H1 (cell line): ENCODE results near the gene DNAJB8. TPM values are rescaled to one million over a fixed set of nuclear protein-coding genes. Genes with fewer than 3 reads are reported as not detected.

Source experiments
- CTCF ChIA-PET: fragments of 300-600 bp; sonication (Branson Sonifier 250); formaldehyde crosslinking; loops from one replicate; lab custom pipeline; 2021; ENCODE audit not compliant: partially characterized antibody; lab: Charles Lee
- POLR2A ChIA-PET: fragments of 300-600 bp; sonication (Branson Sonifier 250); formaldehyde crosslinking; loops from one replicate; lab custom pipeline; 2021; ENCODE audit warnings: inconsistent platforms; ENCODE audit not compliant: partially characterized antibody; lab: Charles Lee
- DNase-seq, 2 experiments: peaks; one replicate each; pipeline versions ENCODE4 v3.0.0 to v3.0.0-alpha.2; 2010 to 2022; ENCODE audit warnings: low spot score in 2 of 2, low read depth in 1 of 2, mixed read lengths in 1 of 2
- FAIRE-seq: peaks from 2 replicates; lab custom pipeline; 2011; peaks lifted over from hg19 to GRCh38; lab: Jason Lieb, UNC
- H2AFZ ChIP-seq: 2 replicates; pipeline ENCODE4 v1.8.1; 2012; ENCODE audit warnings: low read length, inconsistent platforms
- H2AK5ac ChIP-seq: 2 replicates; pipeline ENCODE4 v1.6.1; 2013; ENCODE audit warnings: low read depth, low read length
- H2BK120ac ChIP-seq: replicated peaks from 2 replicates; pipeline ENCODE3; 2013; ENCODE audit warnings: low read depth, low read length, inconsistent platforms
- H2BK12ac ChIP-seq: 2 replicates; pipeline ENCODE4 v1.6.1; 2013; ENCODE audit warnings: low read depth, low read length
- H2BK15ac ChIP-seq: 2 replicates; pipeline ENCODE4 v1.6.1; 2013; ENCODE audit warnings: low read length
- H2BK20ac ChIP-seq: 2 replicates; pipeline ENCODE4 v1.6.1; 2013; ENCODE audit warnings: low read length
- H2BK5ac ChIP-seq: 2 replicates; pipeline ENCODE4 v1.6.1; 2013; ENCODE audit warnings: low read depth, low read length
- H3K14ac ChIP-seq: 2 replicates; pipeline ENCODE4 v1.6.1; 2013; ENCODE audit warnings: inconsistent platforms; ENCODE audit not compliant: insufficient read length
- H3K18ac ChIP-seq: 2 replicates; pipeline ENCODE4 v1.6.1; 2013; ENCODE audit warnings: low read length; ENCODE audit errors: extremely low read depth
- H3K23ac ChIP-seq: 2 replicates; pipeline ENCODE4 v1.6.1; 2013; ENCODE audit warnings: inconsistent platforms; ENCODE audit not compliant: insufficient read length
- H3K23me2 ChIP-seq: 2 replicates; pipeline ENCODE4 v1.6.1; 2013; ENCODE audit warnings: low read depth, low read length
- H3K27ac ChIP-seq: 2 replicates; pipeline ENCODE4 v1.6.1; 2011; ENCODE audit warnings: low read depth, low read length, inconsistent platforms
- H3K27me3 ChIP-seq, 4 experiments: replicated peaks in 1 of 4; 1 replicate in 1 of 4; 2 replicates in 3 of 4; pipeline versions ENCODE4 v1.6.1 to v1.8.1; 2011 to 2013; ENCODE audit warnings: low read length in 3 of 4, mild to moderate bottlenecking in 3 of 4, inconsistent platforms in 2 of 4, mixed read lengths in 2 of 4, moderate library complexity in 1 of 4; ENCODE audit not compliant: control insufficient read depth in 3 of 4, insufficient read depth in 3 of 4; ENCODE audit errors: extremely low read depth in 1 of 4
- H3K36me3 ChIP-seq, 4 experiments: 2 replicates each; pipeline versions ENCODE4 v1.6.1 to v1.8.1; 2011 to 2013; ENCODE audit warnings: mild to moderate bottlenecking in 4 of 4, low read length in 3 of 4, moderate library complexity in 2 of 4, control low read depth in 1 of 4, inconsistent platforms in 1 of 4; ENCODE audit not compliant: insufficient read depth in 4 of 4, control insufficient read depth in 2 of 4
- H3K4ac ChIP-seq: replicated peaks from 2 replicates; pipeline ENCODE3; 2013; ENCODE audit warnings: low read length, low read depth, mixed read lengths, inconsistent platforms; ENCODE audit not compliant: insufficient read length
- H3K4me1 ChIP-seq, 4 experiments: replicated peaks in 1 of 4; 1 replicate in 1 of 4; 2 replicates in 3 of 4; pipeline versions ENCODE4 v1.6.1 to v1.8.1; 2011 to 2013; ENCODE audit warnings: low read length in 3 of 4, inconsistent platforms in 2 of 4, mixed read lengths in 1 of 4; ENCODE audit not compliant: insufficient read depth in 4 of 4, control insufficient read depth in 3 of 4
- H3K4me2 ChIP-seq, 2 experiments: 2 replicates each; pipeline versions ENCODE4 v1.6.1 to v1.8.1; 2011 to 2013; ENCODE audit warnings: low read depth in 2 of 2, low read length in 2 of 2, control low read depth in 1 of 2, inconsistent platforms in 1 of 2, mild to moderate bottlenecking in 1 of 2; ENCODE audit not compliant: insufficient read depth in 1 of 2
- H3K4me3 ChIP-seq, 4 experiments: fragments of 200-600, 300-600 bp in 1 of 4; sonication (generic), shearing (Covaris generic), sonication (Bioruptor Twin) in 1 of 4; 2 replicates each; pipeline versions ENCODE4 v1.5.1 to v1.8.1; 2011 to 2016; ENCODE audit warnings: low read length in 4 of 4, low read depth in 3 of 4, control low read depth in 2 of 4, inconsistent platforms in 2 of 4, mild to moderate bottlenecking in 2 of 4, mixed read lengths in 1 of 4, moderate library complexity in 1 of 4; ENCODE audit not compliant: insufficient read depth in 2 of 4; ENCODE audit errors: extremely low read depth in 1 of 4
- H3K56ac ChIP-seq: replicated peaks from 2 replicates; pipeline ENCODE3; 2013; ENCODE audit warnings: low read depth, mild to moderate bottlenecking, mixed read lengths, low read length, inconsistent platforms; ENCODE audit not compliant: insufficient read length
- H3K79me1 ChIP-seq: 2 replicates; pipeline ENCODE4 v1.6.1; 2013; ENCODE audit warnings: low read depth, low read length, control low read depth
- H3K79me2 ChIP-seq, 2 experiments: 2 replicates each; pipeline versions ENCODE4 v1.6.1 to v1.8.1; 2012 to 2013; ENCODE audit warnings: low read length in 2 of 2, mild to moderate bottlenecking in 2 of 2, inconsistent platforms in 1 of 2; ENCODE audit not compliant: insufficient read depth in 2 of 2, control insufficient read depth in 1 of 2
- H3K9ac ChIP-seq, 4 experiments: replicated peaks in 1 of 4; 1 replicate in 1 of 4; 2 replicates in 3 of 4; pipeline versions ENCODE4 v1.6.1 to v1.8.1; 2011 to 2013; ENCODE audit warnings: low read depth in 3 of 4, low read length in 3 of 4, control low read depth in 2 of 4, mild to moderate bottlenecking in 2 of 4, moderate library complexity in 2 of 4, inconsistent platforms in 1 of 4; ENCODE audit errors: extremely low read depth in 1 of 4
- H3K9me3 ChIP-seq, 2 experiments: 2 replicates each; pipeline versions ENCODE4 v1.6.1 to v1.8.1; 2012 to 2013; ENCODE audit warnings: mild to moderate bottlenecking in 2 of 2, moderate library complexity in 2 of 2, control low read depth in 1 of 2, inconsistent platforms in 1 of 2, low read depth in 1 of 2, low read length in 1 of 2, mixed read lengths in 1 of 2; ENCODE audit not compliant: insufficient read depth in 2 of 2
- H4K20me1 ChIP-seq, 2 experiments: replicated peaks in 1 of 2; 2 replicates each; pipeline versions ENCODE3 to v1.8.1; 2011 to 2013; ENCODE audit warnings: inconsistent platforms in 2 of 2, low read length in 2 of 2, mild to moderate bottlenecking in 1 of 2; ENCODE audit not compliant: insufficient read depth in 2 of 2, control insufficient read depth in 1 of 2
- H4K5ac ChIP-seq: 2 replicates; pipeline ENCODE4 v1.6.1; 2013; ENCODE audit warnings: low read length, low read depth, mixed read lengths, inconsistent platforms; ENCODE audit not compliant: insufficient read length
- H4K8ac ChIP-seq: 2 replicates; pipeline ENCODE4 v1.8.0; 2013; ENCODE audit warnings: mild to moderate bottlenecking, moderate library complexity, low read length, inconsistent platforms; ENCODE audit not compliant: insufficient read depth; ENCODE audit errors: extremely low read depth
- H4K91ac ChIP-seq: replicated peaks from 2 replicates; pipeline ENCODE3; 2013; ENCODE audit warnings: low read length, mixed read lengths, inconsistent platforms; ENCODE audit not compliant: insufficient read length
- FOSL1 ChIP-seq: IDR thresholded peaks from 2 replicates; pipeline ENCODE4 v1.6.1; 2011; ENCODE audit warnings: mild to moderate bottlenecking, low read depth, low read length, moderate library complexity; ENCODE audit not compliant: insufficient read depth
- SUZ12 ChIP-seq: fragments of 200-600 bp; sonication (generic); IDR thresholded peaks from 2 replicates; pipeline ENCODE4 v1.6.1; 2012; ENCODE audit warnings: mild to moderate bottlenecking, inconsistent platforms, low read length, moderate library complexity, mixed read lengths
- WGBS, 2 experiments: shearing (Covaris generic) in 1 of 2; methylation state at CpG; one replicate each; pipeline versions ENCODE4 v1.1.6 to v1.1.7; 2013 to 2015; ENCODE audit warnings: low lambda C conversion rate in 2 of 2, mixed read lengths in 2 of 2, inconsistent platforms in 1 of 2, low coverage in 1 of 2, missing lambda C conversion rate in 1 of 2; ENCODE audit not compliant: insufficient replicate concordance in 2 of 2, insufficient coverage in 1 of 2, insufficient read length in 1 of 2; ENCODE audit errors: extremely low coverage in 1 of 2, missing lambda C conversion rate in 1 of 2; 5-methylcytosine and 5-hydroxymethylcytosine counted together
- polyA plus RNA-seq, 7 experiments: library from polyadenylated mRNA; depleted of rRNA in 3 of 7; stranded (reverse) in 5 of 7; unstranded in 2 of 7; fragments of >200 nt in 5 of 7; fragments of 200-250 nt in 2 of 7; gene quantifications; 1 replicate in 5 of 7; 2 replicates in 1 of 7; 4 replicates in 1 of 7; pipeline versions ENCODE4 v1.2.1 to v1.2.3, GENCODE V29; 2011 to 2013; ENCODE audit warnings: missing spikeins in 2 of 7, mixed read lengths in 2 of 7
- total RNA-seq: library from RNA; stranded (reverse); fragmentation: NEBNext Ultra II Directional; extraction: Animal tissue kit (Norgen Biotek cat#: 25700); gene quantifications from 2 replicates; pipeline ENCODE4 v1.2.1, GENCODE V29; 2021

Gene DNAJB8
- total and polyA plus RNA-seq, 2 of the 8 experiments (the other 6 are each of a cell fraction or from before 2014, with no cell fraction given): not detected

- peak overlapping the region; percentile 13 for H3K4ac ChIP-seq
- peak overlapping the region; percentile 11; the same call in 1 of the 2 replicates for H2BK15ac ChIP-seq
- H3K14ac ChIP-seq: no peak overlapping the region
- H3K27me3 ChIP-seq: peaks cover 10 to 76% (median 64%) of the 10 kb centered on the region in 4 experiments
- no peak overlapping the region for H3K18ac ChIP-seq
- peak overlapping the region; percentile 75; the same call in 1 of the 2 replicates for H2BK12ac ChIP-seq
- H3K56ac ChIP-seq: no peak overlapping the region
- H2AFZ ChIP-seq: no peak overlapping the region
- no peaks in the 10 kb centered on the region for H3K9me3 ChIP-seq
- no peak overlapping the region for H3K4me3 ChIP-seq
- FAIRE-seq (no peak), DNase-seq (no peak)
- H3K23ac ChIP-seq: no peak overlapping the region
- peaks cover 8% of the 10 kb centered on the region; the same call in 1 of the 2 replicates for H3K23me2 ChIP-seq
- ChIA-PET CTCF (interaction anchor here (0.9 to 11.0 kb wide), 23 partner anchors 11 to 202 kb away, joined by 3 to 144 read pairs (median 6); no protein-coding TSS in a partner anchor), POLR2A (no interaction called here)
- H3K4me2 ChIP-seq: no peak overlapping the region
- H4K8ac ChIP-seq: no peak overlapping the region
- 0 out of 2 replicates have a peak, but pooled peaks have one; percentile 17 for TF ChIP-seq SUZ12
- no peak for TF ChIP-seq FOSL1
- H4K91ac ChIP-seq: peak overlapping the region; percentile 58
- peak overlapping the region; percentile 82; the same call in 1 of the 2 replicates for H2BK20ac ChIP-seq
- peaks cover 6 to 7% of the 10 kb centered on the region in 2 experiments for H4K20me1 ChIP-seq
- no peak overlapping the region for H2BK120ac ChIP-seq
- no peak overlapping the region for H3K27ac ChIP-seq
- no peaks in the 10 kb centered on the region for H3K36me3 ChIP-seq
- no peak overlapping the region for H3K9ac ChIP-seq
- no peak overlapping the region for H2BK5ac ChIP-seq
- no peak overlapping the region for H4K5ac ChIP-seq
- WGBS, 2 experiments: 76% methylated on average over 19 of the region's 19 CpGs; no CpG with 5 or more reads in 1 of the 2 experiments
- H3K4me1 ChIP-seq: peaks cover 0 to 30% (median 23%) of the 10 kb centered on the region in 4 experiments; a peak in 6 of 7 replicates
- H3K79me1 ChIP-seq: no peaks in the 10 kb centered on the region
- no peaks in the 10 kb centered on the region for H3K79me2 ChIP-seq
- H2AK5ac ChIP-seq: peak overlapping the region; percentile 68; the same call in 1 of the 2 replicates
Observed at GRCh38 chr3:128427872-128428822, 38.5 kb downstream of the DNAJB8 start.
